HG02970 (cell line): Measurements from ENCODE around the gene NLGN1.

Source experiments
- ATAC-seq: cut with Tn5 transposase; IDR thresholded peaks from one replicate; pipeline ENCODE4 v1.9.1; 2021; ENCODE audit warnings: mild to moderate bottlenecking, moderate library complexity, moderate number of reproducible peaks; ENCODE audit not compliant: unreplicated experiment, low FRiP score

NLGN1 gene

GRCh38 chr3:174242311-174243041, 844.9 kb downstream of the NLGN1 start:
- no peak for ATAC-seq

GRCh38 chr3:174243171-174243570, 845.6 kb downstream of the NLGN1 start:
- ATAC-seq: no peak

GRCh38 chr3:174247687-174248152, 850.2 kb downstream of the NLGN1 start:
- no peak for ATAC-seq

- no peak for ATAC-seq
Measured at GRCh38 chr3:174251681-174252080, 854.1 kb downstream of the NLGN1 start.

GRCh38 chr3:174253196-174253823, 855.8 kb downstream of the NLGN1 start:
- ATAC-seq: no peak

- no peak for ATAC-seq
Measured at GRCh38 chr3:174253940-174254339, 856.4 kb downstream of the NLGN1 start.

GRCh38 chr3:174255454-174255853, 857.9 kb downstream of the NLGN1 start:
- ATAC-seq: no peak

GRCh38 chr3:174266476-174266875, 868.9 kb downstream of the NLGN1 start:
- no peak for ATAC-seq

- no peak for ATAC-seq
Measured at GRCh38 chr3:174268061-174268460, 870.5 kb downstream of the NLGN1 start.

GRCh38 chr3:174268586-174268985, 871.0 kb downstream of the NLGN1 start:
- no peak for ATAC-seq

- no peak for ATAC-seq
Measured at GRCh38 chr3:174270841-174271240, 873.3 kb downstream of the NLGN1 start.

GRCh38 chr3:174275336-174275735, 877.8 kb downstream of the NLGN1 start:
- ATAC-seq: no peak

GRCh38 chr3:174276826-174277225, 879.3 kb downstream of the NLGN1 start:
- no peak for ATAC-seq

GRCh38 chr3:174278094-174278493, 880.5 kb downstream of the NLGN1 start:
- no peak for ATAC-seq

- no peak for ATAC-seq
Measured at GRCh38 chr3:174280186-174280585, 882.6 kb downstream of the NLGN1 start.

GRCh38 chr3:174285242-174285864, 887.8 kb downstream of the NLGN1 start:
- no peak for ATAC-seq

GRCh38 chr3:174287705-174288104, 890.2 kb downstream of the NLGN1 start:
- ATAC-seq: no peak

- ATAC-seq: no peak
Measured at GRCh38 chr3:174294616-174295015, 897.1 kb downstream of the NLGN1 start.

- ATAC-seq: no peak
Measured at GRCh38 chr3:174295306-174296092, 898.0 kb downstream of the NLGN1 start.

GRCh38 chr3:174302746-174303315, 905.3 kb downstream of the NLGN1 start:
- no peak for ATAC-seq
